ENCODE measurements around the gene C20orf173.
"Not testable (repeated sequence)": the region's sequence is repeated elsewhere in the genome, so short reads cannot be mapped to it uniquely, and the experiment has no call there.

Gene C20orf173, protein sequence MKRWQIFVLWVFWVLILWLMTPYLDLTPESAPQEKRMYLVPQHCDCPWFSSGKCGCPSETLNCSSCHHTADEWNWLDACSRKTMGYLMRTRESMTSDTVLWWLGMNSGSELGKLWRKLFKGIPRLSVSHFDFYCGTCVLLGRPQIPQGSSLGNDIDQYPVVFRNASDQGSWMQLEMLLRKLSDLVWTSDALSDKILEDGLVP

DNA sequence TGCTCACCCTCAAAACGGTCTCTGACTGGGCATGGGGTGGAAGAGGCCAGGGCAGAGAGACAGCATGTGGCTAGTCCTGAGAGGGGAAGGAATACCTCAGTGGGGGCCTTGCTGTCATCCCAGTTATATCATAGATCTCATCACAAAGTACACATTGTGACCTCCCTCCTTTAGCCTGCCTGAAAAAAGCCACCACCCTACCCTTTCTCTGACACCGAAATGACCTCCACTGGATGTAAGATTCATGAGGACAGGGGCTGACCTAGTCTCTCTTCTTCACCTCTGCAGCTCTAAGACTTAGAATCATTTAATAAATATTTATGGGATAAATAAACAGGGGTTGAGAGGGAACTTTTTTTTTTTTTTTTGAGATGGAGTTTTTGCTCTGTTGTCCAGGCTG lies at the start of gene C20orf173:
TSS of gene C20orf173 (minus strand) at position 101 of the 400 bp plus-strand sequence. CDS start 279 bp downstream, outside the sequence.
- no peak for DNase-seq (ENCODE audit: low spot score)

DNA sequence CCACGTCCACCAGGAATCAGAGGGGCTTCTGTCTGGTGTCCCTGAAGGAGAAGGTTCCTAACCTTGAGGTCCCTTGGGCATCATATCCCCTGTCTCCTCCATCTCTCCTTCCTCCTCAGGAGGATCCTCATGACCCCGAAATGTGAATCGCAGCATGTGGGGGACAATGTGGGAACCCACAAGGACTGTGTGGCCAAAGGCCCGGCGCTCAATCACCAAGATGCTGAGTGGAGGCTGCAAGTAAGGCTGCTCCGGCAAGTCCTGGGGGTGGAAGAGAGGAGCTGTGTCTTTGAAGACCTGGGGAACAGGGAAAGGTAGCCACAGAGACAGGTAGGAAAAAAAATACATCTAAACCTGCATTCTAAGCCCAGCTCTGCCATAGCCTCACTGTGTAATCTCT lies 49.7 kb upstream of the C20orf173 start:
- DNase-seq (ENCODE audit: low spot score), result no peak

DNA sequence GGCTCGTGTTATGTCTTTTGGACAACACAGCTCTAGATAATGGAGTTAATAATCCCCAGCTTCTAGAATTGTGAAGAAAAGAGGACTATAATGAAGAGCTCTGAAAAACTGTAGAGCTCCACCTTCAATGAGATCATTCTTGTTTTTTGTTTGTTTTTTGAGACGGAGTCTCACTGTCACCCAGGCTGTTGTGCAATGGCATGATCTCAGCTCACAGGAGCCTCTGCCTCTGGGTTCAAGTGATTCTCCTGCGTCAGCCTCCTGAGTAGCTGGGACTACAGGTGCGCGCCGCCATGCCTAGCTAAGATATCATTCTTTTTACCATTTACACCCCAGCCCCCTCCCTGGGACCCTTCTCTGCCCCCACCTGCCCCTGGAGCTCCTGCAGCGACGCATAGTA lies 49.0 kb upstream of the C20orf173 start:
- DNase-seq (ENCODE audit: low spot score), result no peak

DNA sequence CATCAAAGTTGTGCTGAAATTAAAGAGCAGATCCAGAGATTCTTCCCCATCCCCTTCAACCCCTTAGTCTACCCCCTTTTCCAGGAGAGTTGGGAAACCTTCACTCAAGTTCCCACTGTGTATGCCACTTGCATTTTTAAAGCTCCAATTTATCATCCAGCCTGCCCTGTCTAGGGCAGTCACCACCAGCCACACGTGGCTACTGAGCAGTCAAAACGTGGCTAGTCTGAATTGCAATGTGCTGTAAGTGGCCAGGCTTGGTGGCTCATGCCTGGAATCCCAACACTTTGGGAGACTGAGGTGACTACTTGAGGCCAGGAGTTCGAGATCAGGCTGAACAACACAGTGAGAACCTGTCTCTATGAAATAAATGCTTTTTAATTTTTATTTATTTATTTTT lies 47.4 kb upstream of the C20orf173 start:
- peak; percentile 8 for DNase-seq (ENCODE audit: low spot score)

DNA sequence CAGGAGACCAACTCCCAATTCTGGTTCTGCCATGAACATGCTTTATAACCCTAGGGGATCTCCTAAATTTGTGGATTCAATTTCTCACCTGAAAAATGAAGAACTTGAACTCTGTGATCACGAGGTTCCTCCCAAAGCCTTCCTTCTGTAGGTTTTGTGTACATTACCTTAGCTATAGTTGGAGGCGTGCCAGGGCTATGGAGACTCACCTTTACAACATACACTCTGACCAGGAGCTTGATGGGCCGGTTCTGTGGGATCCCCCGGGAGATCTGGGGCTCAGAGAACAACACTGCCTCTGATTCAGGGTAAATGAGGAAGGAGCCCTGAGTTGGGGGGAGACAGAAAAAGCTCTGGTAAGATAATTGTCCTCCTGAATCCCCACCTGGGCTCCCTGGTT lies 46.5 kb upstream of the C20orf173 start:
- DNase-seq (ENCODE audit: low spot score), result no peak

DNA sequence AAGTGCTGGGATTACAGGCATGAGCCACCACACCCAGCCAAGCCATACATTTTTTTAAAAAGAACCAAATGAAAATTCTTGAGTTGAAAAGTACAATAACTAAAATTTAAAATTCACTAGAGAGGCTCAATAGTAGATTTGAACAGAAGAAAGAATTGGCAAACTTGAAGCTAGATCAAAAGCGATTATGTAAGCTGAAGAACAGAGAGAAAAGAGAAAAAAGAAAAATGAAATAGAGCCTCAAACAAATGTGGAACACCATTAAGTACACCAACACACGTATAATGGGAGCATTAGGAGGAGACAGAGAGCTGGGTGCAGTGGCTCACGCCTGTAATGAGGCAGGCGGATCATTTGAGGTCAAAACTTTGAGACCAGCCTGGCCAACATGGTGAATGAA lies 43.4 kb upstream of the C20orf173 start:
- no peak for DNase-seq (ENCODE audit: low spot score)

DNA sequence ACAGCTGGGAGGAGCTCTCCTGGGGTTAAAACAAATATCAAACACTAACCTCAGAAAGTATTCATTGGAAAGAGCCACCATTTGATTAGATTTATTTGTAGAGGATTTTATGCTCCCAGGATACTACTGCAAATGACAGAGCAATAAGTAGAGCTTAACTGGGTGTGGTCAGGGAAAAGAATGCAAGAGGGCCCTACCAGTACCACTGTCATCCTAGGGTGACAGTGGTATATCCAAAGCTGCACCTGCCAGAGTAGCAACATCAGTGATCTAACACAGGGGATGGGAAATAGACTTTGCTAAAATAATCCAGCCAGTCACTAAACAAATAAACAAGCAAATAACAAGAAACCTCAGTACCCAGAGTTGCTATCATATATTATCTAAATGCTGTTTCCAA lies 42.1 kb upstream of the C20orf173 start:
- peak; percentile 8 for DNase-seq (ENCODE audit: low spot score)

DNA sequence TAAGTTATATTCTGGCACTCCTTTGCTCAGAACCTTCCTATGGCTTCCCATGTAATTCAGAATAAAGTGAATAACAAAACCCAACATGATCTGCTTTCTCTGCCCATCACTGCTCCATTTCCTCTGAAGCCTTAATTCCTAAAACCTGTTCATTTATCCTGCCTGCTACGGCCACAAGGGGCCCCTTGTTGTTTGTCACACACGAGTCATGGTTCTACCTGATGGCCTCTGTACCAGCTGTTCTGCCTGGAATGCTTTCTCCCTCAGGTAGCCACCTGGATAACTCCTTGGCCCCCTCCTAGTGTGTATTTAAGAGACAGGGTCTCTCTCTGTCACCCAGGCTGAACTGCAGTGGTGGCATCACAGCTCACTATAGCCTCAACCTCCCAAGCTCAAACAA lies 39.2 kb upstream of the C20orf173 start:
- DNase-seq (ENCODE audit: low spot score), result peak; percentile 22

DNA sequence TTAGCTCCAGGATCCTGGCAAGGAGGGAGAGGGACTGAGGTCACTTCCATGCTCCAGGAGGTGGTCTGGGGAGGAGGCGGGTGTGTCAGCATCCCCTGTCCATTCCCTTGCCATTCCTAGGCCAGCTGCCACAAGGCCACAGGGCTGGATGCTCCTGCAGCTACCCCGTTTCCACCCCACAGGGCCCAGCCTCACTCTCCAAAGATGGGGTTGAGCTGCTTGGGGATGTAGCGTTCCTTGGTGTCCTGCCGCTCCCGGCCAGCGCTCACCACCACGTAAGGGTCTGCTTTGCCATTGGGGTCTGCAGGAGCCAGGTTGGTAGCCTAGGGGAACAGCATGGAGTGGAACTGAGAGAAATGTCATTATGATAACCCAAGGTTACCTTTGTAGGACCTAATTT lies 35.5 kb upstream of the C20orf173 start:
- DNase-seq (ENCODE audit: low spot score), result no peak

DNA sequence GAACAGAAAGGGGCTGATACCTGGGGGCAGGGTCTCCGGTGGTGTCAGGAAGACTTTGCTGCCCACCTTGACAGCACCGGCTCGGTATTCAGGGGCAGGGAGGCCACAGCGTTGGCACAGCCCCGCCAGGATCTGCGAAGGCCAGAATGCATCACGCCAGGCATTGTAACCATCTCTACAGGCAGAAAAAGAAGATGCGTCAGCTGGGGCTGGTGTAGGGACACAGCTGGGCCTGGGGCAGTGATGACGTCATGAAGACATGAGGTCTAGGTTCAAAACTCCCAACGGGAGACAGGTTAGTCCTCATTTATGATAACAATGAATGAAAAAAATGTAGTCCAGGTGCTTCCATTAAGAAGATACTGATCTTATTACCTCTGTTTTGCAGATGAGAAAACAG lies 34.4 kb upstream of the C20orf173 start:
- DNase-seq (ENCODE audit: low spot score), result no peak

DNA sequence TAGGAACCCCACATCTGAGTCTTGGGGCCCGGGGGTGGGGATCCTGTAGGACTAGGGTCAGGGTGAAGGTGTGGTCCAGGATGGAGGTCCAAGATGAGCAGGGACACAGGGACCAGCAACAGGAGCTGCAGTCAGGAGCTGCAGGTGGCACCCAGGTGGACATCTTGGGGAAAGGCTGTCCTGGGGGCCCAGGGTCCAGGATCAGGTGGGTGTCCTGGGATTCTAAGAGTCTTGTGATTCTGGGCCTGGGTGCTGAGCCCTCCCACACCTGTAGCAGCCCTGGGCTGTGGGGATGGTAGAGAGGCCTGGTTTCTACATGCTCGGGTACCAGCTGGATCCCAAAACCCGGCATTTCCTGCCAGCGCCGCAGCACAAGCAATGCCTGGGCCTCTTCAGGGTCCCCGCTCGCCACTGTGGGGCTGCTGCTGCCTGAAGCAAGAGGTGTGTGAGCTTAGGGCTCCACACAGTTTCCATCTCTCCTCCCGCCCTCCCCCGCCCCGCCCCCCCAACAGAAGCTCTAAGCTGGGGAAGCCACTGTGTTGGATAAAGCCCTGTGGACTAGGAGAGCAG lies 33.2 kb upstream of the C20orf173 start:
- no peak for DNase-seq (ENCODE audit: low spot score)

DNA sequence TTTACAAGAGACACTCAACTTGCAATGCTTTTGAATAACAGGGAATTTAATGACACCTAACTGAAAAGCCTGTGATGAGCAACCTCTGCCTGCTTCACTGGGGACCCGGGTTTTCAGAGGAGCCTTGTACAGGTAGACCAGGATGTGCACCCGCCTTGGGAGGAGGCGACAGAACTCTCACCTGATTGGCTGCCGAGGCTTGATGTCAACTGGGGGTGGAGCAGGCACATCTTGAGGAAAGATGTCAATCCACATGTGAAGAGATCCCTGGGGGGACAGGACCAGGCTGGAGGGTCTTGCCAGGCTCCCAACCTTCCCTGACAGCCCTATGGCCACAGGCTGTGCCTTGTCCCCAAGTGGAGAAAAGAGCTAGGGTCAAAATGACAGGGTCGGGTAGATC lies 32.2 kb upstream of the C20orf173 start:
- DNase-seq (ENCODE audit: low spot score), result no peak

DNA sequence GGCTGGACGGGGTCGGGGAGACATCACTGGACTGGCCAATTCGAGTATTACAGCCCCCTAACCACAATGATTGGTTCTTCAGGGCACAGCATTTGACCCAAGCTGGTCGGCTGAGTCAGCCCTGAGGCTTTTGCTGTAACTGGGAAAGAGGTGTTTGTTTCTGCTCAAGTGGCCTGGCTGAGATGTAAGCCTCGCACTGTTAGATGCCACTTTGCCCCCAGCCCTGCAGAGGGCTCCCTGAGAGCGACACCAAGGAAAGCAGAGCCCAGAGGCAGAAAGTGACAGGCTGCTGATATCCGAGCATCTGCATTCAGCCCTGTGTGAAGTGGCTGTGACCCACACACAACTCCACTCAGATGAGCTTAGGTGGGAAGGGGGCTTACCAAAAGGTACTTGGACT lies 31.8 kb upstream of the C20orf173 start:
- DNase-seq (ENCODE audit: low spot score), result peak; percentile 73

DNA sequence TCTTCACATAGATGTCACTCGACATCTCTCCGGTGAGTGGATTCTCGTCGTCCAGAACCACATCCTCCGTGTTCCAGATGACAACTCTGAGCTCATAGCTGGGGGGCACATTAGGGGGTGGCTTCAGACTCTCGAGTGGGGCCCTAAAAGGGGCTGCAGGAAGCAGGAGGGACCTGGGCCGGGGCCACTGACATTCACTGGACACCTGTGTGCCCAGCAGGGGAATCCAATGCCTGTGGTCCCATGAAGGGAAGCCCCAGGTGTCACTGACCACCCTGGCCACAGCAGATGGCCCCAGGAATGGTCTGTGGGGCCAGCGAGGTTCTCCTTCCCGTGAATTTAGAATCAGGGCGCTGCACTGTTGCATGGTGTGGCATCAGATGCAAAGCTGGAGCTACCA lies 31.1 kb upstream of the C20orf173 start:
- DNase-seq (ENCODE audit: low spot score), result no peak

DNA sequence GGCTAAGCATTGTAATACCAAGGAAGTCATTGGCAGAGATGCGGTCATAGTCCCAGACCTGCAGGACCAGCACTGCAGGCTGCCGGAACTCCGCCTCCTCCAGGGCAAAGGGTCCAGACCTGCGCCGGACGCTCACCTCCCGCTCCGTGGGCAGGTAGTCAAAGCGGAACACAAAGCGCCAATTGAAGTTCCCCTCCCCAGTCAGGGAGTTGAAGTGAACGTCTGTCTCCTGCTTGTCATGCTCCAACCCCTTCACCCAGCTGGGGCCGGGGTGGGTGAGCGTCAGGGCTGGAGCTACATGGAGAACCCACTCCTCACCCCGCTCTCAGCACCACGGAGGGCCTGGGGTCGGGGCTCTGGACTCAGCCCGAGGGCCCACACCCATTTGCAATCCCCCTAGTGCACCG lies 30.7 kb upstream of the C20orf173 start:
- DNase-seq (ENCODE audit: low spot score), result no peak

DNA sequence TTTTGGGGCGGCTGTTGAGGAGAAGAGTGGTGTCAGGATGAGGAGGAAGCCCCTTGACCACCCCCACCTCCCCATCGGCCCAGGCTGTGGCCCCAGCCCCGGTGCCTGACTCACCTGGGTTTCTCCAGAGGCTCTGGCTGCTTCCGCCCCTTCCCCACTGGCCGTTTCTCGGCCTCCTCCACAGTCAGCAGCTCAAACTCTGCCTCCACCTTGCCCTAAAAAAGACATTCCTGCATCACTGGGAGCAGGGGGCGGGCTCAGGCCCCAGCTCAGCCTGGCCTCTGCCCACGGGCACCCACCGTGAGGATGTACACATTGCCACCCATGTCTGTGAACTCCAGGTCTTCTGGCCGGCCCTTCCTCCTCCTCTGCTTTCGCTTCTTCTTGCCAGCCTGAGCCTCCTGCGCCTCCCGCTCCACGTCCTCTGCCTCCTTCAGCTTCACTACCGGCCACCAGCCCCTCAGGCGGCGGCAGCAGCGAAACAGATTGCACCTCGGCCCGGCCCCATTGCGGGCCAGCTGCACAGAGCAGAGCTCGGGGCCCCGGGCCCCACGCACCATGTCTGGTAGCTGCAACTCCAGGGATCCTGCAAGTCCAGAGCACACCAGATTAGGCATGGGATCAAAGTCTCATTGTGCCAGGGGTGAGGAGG lies 29.7 kb upstream of the C20orf173 start:
- DNase-seq (ENCODE audit: low spot score), result no peak

DNA sequence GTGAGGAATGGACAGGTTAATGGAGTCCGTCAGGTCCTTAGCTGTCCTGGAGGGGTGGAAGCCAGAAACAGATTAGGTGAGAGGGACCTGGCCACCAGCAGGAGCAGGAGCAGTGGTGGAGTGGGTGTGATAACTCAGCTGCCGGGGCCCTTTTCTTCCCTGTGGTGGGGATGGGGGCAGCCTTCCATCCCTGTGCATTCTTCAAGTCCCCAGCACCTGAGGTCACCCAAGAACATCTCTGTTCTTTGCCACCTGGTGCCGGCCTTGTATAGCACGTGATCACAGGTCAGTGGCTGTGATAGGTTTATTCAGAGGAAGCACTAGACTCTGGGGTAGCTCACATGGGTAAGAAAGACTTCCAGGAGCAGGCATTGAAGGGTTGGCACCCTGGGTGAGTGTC lies 29.0 kb upstream of the C20orf173 start:
- no peak for DNase-seq (ENCODE audit: low spot score)

DNA sequence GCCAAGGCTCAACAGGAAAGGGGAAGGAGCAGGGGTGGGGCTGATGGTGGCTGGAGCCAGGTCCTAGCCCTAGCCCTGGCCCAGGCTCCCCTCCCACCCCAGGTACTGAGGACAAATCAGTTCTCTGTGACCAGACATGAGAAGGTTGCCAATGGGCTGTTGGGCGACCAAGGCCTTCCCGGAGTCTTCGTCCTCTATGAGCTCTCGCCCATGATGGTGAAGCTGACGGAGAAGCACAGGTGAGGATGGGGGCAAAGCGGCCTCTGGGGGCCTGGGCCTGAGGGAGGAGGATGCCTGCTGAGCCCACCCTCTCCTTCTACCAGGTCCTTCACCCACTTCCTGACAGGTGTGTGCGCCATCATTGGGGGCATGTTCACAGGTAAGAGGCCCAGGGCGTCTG lies 27.4 kb upstream of the C20orf173 start:
- peak; percentile 6 for DNase-seq (ENCODE audit: low spot score)

DNA sequence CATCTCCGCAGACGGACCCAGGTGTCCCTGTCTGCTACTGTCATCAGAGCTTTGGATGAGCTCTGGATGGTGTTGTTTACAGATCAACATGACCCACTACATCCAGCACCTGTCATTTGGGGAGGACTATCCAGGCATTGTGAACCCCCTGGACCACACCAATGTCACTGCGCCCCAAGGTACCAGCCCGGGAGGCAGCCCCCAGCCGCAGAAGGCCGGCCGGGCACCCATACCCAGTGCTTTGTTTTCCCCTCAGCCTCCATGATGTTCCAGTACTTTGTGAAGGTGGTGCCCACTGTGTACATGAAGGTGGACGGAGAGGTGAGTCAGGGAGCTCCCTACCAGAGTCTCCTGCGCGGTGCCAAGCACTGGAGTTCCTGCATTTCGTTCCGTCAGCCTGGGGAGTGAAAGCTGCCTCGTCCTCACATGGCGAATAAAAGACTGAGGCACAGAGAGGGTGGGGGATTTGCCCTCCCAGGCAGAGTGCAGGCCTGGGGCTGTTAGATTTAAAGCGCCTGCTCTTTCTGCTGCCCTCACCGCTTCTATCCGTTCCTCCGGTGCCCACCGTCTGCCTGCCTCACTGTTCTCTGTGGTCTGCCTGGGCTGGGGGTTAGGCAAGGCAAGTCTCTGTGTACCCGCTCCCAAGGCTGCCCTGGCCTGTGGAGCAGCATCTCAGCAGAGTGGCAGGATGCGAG lies 26.6 kb upstream of the C20orf173 start:
- DNase-seq (ENCODE audit: low spot score), result no peak

DNA sequence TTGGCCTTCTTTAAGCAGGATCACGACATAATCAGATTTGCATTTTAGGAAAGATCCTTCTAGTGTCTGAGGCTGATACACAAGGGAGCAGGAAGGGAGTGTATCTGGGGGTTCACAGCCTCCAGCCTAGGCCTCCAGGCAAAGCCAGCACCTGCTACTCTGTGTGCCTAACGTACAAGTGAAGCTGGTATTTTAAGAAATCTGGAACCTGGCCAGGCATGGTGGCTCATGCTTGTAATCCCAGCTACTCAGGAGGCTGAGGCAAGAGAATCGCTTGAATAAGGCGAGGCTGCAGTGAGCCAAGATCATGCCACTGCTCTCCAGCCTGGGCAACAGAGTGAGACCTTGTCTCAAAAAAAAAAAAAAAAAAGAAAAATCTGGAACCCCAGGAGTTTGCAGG lies 26.0 kb upstream of the C20orf173 start:
- not testable (repeated sequence) for DNase-seq (ENCODE audit: low spot score)

DNA sequence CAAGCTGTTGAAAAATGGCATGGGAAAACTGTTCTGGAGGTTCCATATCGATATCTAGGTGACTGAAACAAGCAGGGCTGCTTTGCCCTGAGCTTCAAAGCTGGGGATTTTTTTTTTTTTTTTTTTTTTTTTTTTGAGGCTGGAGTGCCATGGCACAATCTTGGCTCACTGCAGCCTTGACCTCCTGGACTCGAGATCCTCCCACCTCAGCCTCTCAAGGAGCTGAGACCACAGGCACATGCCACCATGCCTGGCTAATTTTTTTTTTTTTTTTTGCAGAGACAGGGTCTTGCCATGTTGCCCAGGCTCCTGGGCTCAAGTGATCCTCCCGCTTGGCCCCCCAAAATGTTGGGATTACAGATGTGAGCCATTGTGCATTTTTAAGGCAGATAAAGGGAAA lies 23.5 kb upstream of the C20orf173 start:
- no peak for DNase-seq (ENCODE audit: low spot score)

DNA sequence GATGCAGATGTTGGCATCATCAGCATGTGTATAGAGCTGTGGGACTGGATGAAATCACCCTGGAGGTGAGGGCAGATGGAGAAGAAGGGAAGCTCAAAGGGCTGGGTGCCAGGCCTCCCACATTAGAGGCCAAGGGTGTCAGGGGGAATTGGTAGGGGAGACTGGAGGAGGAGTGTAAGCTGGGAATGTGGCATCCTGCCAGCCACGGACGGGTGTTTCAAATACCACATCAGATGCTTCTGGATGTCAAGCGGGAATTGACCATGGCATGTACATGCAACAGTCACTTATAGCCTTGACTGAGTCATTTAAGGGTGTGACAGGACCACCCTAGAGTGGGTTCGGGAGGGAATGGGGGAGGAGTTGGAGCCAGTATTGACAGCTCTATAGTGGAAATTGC lies 22.1 kb upstream of the C20orf173 start:
- no peak for DNase-seq (ENCODE audit: low spot score)

DNA sequence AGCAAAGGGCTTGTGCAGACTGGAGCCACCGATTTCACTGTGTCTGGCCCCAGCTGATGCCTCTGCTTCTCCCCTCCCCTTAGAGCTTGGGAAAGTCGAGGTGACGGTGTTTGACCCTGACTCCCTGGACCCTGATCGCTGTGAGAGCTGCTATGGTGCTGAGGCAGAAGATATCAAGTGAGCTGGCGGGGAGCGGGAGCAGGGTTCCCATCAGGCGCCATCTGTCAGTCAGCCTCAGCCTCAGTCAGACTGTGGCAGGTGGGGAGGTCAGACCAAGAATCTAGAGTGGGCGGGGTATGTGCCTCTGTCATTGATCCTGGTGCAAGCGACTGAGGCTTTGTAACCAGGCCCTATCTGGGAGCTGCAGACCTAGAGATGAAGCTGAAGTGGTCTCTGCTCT lies 17.9 kb upstream of the C20orf173 start:
- no peak for DNase-seq (ENCODE audit: low spot score)
